Measurements from ENCODE around the gene MESP1.

The MESP1 gene, protein sequence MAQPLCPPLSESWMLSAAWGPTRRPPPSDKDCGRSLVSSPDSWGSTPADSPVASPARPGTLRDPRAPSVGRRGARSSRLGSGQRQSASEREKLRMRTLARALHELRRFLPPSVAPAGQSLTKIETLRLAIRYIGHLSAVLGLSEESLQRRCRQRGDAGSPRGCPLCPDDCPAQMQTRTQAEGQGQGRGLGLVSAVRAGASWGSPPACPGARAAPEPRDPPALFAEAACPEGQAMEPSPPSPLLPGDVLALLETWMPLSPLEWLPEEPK

GRCh38 chr15:89750560-89751542 is at the start of gene MESP1:
Gene MESP1 (minus strand): TSS chr15:89751249. CDS start chr15:89751231, 18 bp downstream.
- peak; percentile 79 for TF ChIP-seq CTCF (IDR thresholded peaks at IDR 0.05; ENCODE audit: borderline replicate concordance, insufficient read depth, low read depth, low read length)
- peak within 1 kb of the TSS; percentile 63 for H3K4me3 ChIP-seq (ENCODE audit: low read depth, low read length)

- TF ChIP-seq CTCF (IDR thresholded peaks at IDR 0.05; ENCODE audit: borderline replicate concordance, insufficient read depth, low read depth, low read length), result no peak
- H3K4me3 ChIP-seq (ENCODE audit: low read depth, low read length), result no peak overlapping the region
Observed at GRCh38 chr15:89799918-89800498, 49.0 kb upstream of the MESP1 start.

GRCh38 chr15:89799011-89799911 is 48.2 kb upstream of the MESP1 start:
- H3K4me3 ChIP-seq (ENCODE audit: low read depth, low read length), result no peak overlapping the region
- TF ChIP-seq CTCF (IDR thresholded peaks at IDR 0.05; ENCODE audit: borderline replicate concordance, insufficient read depth, low read depth, low read length), result no peak

- no peak overlapping the region for H3K4me3 ChIP-seq (ENCODE audit: low read depth, low read length)
- no peak for TF ChIP-seq CTCF (IDR thresholded peaks at IDR 0.05; ENCODE audit: borderline replicate concordance, insufficient read depth, low read depth, low read length)
Observed at GRCh38 chr15:89797678-89798201, 46.7 kb upstream of the MESP1 start.

GRCh38 chr15:89795996-89796395 is 44.9 kb upstream of the MESP1 start:
- H3K4me3 ChIP-seq (ENCODE audit: low read depth, low read length), result no peak overlapping the region

More at GRCh38 chr15:89795996-89796395, 44.9 kb upstream of the MESP1 start:
- no peak for TF ChIP-seq CTCF (IDR thresholded peaks at IDR 0.05; ENCODE audit: borderline replicate concordance, insufficient read depth, low read depth, low read length)
